T-cell (primary cell): Measurements from ENCODE around the gene CELF2. TPM values are rescaled to one million over a fixed set of nuclear protein-coding genes. Genes with fewer than 3 reads are reported as not detected.

Experiments used
- ATAC-seq, 4 experiments: fragments of 200-7000 bp in 3 of 4; fragments of 150-1000 bp in 1 of 4; cut with Tn5 transposase; replicated peaks in 1 of 4; 1 replicate in 3 of 4; 2 replicates in 1 of 4; pipeline ENCODE4 v1.10.0; 2021; ENCODE audit warnings: moderate library complexity in 3 of 4, mild to moderate bottlenecking in 2 of 4, moderate number of reproducible peaks in 1 of 4
- CTCF ChIA-PET, 2 donors: fragments of 300-600 bp; sonication (Branson Sonifier 250); formaldehyde crosslinking; loops; one replicate each; lab custom pipeline; 2022; ENCODE audit warnings: antibody characterized with exemption in 2 of 2; lab: Charles Lee
- POLR2A ChIA-PET, 2 donors: fragments of 300-600 bp; sonication (Branson Sonifier 250); formaldehyde crosslinking; loops; one replicate each; lab custom pipeline; 2022; ENCODE audit warnings: antibody characterized with exemption in 2 of 2; lab: Charles Lee
- DNase-seq, 35 experiments: peaks; one replicate each; pipeline versions ENCODE4 v3.0.0 to v3.0.0-alpha.2; 2013 to 2023
- H3K27ac ChIP-seq: one replicate; pipeline ENCODE4 v1.5.1; 2013; ENCODE audit warnings: low read length
- H3K27me3 ChIP-seq, 2 experiments: replicated peaks in 1 of 2; 1 replicate in 1 of 2; 2 replicates in 1 of 2; pipeline versions ENCODE4 v1.6.1 to v1.7.0; 2013; ENCODE audit warnings: low read length in 1 of 2, mixed read lengths in 1 of 2; ENCODE audit not compliant: control insufficient read depth in 2 of 2, insufficient read depth in 2 of 2; ENCODE audit errors: extremely low read depth in 1 of 2
- H3K36me3 ChIP-seq, 2 donors: 1 replicate in 1 of 2; 2 replicates in 1 of 2; pipeline versions ENCODE4 v1.6.1 to v1.7.0; 2013; ENCODE audit warnings: low read length in 1 of 2; ENCODE audit not compliant: control insufficient read depth in 2 of 2, insufficient read depth in 1 of 2; ENCODE audit errors: extremely low read depth in 1 of 2
- H3K4me1 ChIP-seq, 2 experiments: 1 replicate in 1 of 2; 2 replicates in 1 of 2; pipeline versions ENCODE4 v1.6.1 to v1.7.0; 2013; ENCODE audit warnings: low read length in 2 of 2, mixed read lengths in 1 of 2; ENCODE audit not compliant: insufficient read depth in 2 of 2, control insufficient read depth in 1 of 2; ENCODE audit errors: extremely low read depth in 1 of 2
- H3K4me3 ChIP-seq, 2 donors: 1 replicate in 1 of 2; 2 replicates in 1 of 2; pipeline versions ENCODE4 v1.5.1 to v1.7.0; 2013; ENCODE audit warnings: mild to moderate bottlenecking in 2 of 2, low read length in 1 of 2, moderate library complexity in 1 of 2; ENCODE audit not compliant: control insufficient read depth in 1 of 2; ENCODE audit errors: extremely low read depth in 1 of 2
- H3K9me3 ChIP-seq: 2 replicates; pipeline ENCODE4 v1.7.0; 2013
- H3K27ac Mint-ChIP-seq, 2 donors: one replicate each; pipeline ENCODE4 v1.8.0; 2020 to 2021; ENCODE audit warnings: mild to moderate bottlenecking in 2 of 2, mixed read lengths in 2 of 2
- H3K27me3 Mint-ChIP-seq, 2 donors: one replicate each; pipeline ENCODE4 v1.8.0; 2021 to 2022; ENCODE audit warnings: mixed read lengths in 2 of 2
- H3K36me3 Mint-ChIP-seq: one replicate; pipeline ENCODE4 v1.8.0; 2021; ENCODE audit warnings: mixed read lengths
- H3K4me1 Mint-ChIP-seq, 3 donors: one replicate each; pipeline ENCODE4 v1.8.0; 2020 to 2022; ENCODE audit warnings: mixed read lengths in 3 of 3, mild to moderate bottlenecking in 1 of 3
- H3K4me3 Mint-ChIP-seq, 3 donors: one replicate each; pipeline ENCODE4 v1.8.0; 2020 to 2022; ENCODE audit warnings: mild to moderate bottlenecking in 3 of 3, mixed read lengths in 3 of 3, moderate library complexity in 3 of 3
- H3K9me3 Mint-ChIP-seq, 3 donors: one replicate each; pipeline ENCODE4 v1.8.0; 2020 to 2022; ENCODE audit warnings: mixed read lengths in 3 of 3
- whole genome bisulfite sequencing: methylation state at CpG from one replicate; pipeline ENCODE4 v1.1.5; 2013; ENCODE audit warnings: missing lambda C conversion rate; ENCODE audit not compliant: insufficient coverage; 5-methylcytosine and 5-hydroxymethylcytosine counted together
- total RNA-seq, 35 experiments: library from RNA in 6 of 35; stranded (reverse) in 6 of 35; fragments of 120-200 nt in 1 of 35; gene quantifications; one replicate each; pipeline versions ENCODE4 v1.2.1 to v1.2.4 and lab custom pipeline; 2013 to 2026

CELF2 gene
- total RNA-seq, 5 donors from 2014 or later (not counting 1 experiment from before 2014, with no cell fraction given) = 149 to 225 (median 166) TPM

- H3K27ac Mint-ChIP-seq = no peak overlapping the region
Observed at GRCh38 chr10:11135709-11136108, 118.0 kb downstream of the CELF2 start.

GRCh38 chr10:11138314-11139033, 120.8 kb downstream of the CELF2 start:
- Histone ChIP-seq H3K27ac (no peak overlapping the region), H3K4me1 (peaks cover 26 to 27% of the 10 kb centered on the region in 2 experiments), H3K9me3 (no peaks in the 10 kb centered on the region), H3K4me3 (no peak overlapping the region), H3K27me3 (no peaks in the 10 kb centered on the region), H3K36me3 (no peaks in the 10 kb centered on the region)
- no peaks in the 10 kb centered on the region for H3K36me3 Mint-ChIP-seq
- DNase-seq (no peak), ATAC-seq (no peak)
- H3K4me3 Mint-ChIP-seq = no peak overlapping the region
- H3K4me1 Mint-ChIP-seq = peaks cover 38 to 61% (median 54%) of the 10 kb centered on the region in 3 donors
- no peak overlapping the region for H3K27ac Mint-ChIP-seq
- ChIA-PET POLR2A (interaction anchor here (0.5 to 0.7 kb wide), 3 partner anchors 15 to 616 kb away, joined by 3 to 4 read pairs (median 3); no protein-coding TSS in a partner anchor), CTCF (interaction anchor here in 1 of 2 donors (0.6 kb wide), 2 partner anchors 11 to 33 kb away, joined by 3 read pairs; no protein-coding TSS in a partner anchor)
- H3K27me3 Mint-ChIP-seq = no peaks in the 10 kb centered on the region
- 88% methylated on average over 7 of the region's 9 CpGs for WGBS
- no peaks in the 10 kb centered on the region for H3K9me3 Mint-ChIP-seq

More at GRCh38 chr10:11135709-11136108, 118.0 kb downstream of the CELF2 start:
- no CpG with 5 or more reads among the region's 2 CpGs for WGBS
- no peaks in the 10 kb centered on the region for H3K9me3 ChIP-seq
- H3K27me3 ChIP-seq = no peaks in the 10 kb centered on the region
- no peaks in the 10 kb centered on the region for H3K9me3 Mint-ChIP-seq
- ATAC-seq (no peak), DNase-seq (no peak)
- no peak overlapping the region for H3K27ac ChIP-seq
- POLR2A ChIA-PET = no interaction called here
- peaks cover 16 to 33% (median 31%) of the 10 kb centered on the region in 3 donors for H3K4me1 Mint-ChIP-seq
- no peaks in the 10 kb centered on the region for H3K27me3 Mint-ChIP-seq
- H3K4me1 ChIP-seq = peaks cover 2 to 8% of the 10 kb centered on the region in 2 experiments
- no peak overlapping the region for H3K4me3 ChIP-seq
- CTCF ChIA-PET = interaction anchor here (0.6 to 0.8 kb wide), 2 partner anchors 22 to 432 kb away, joined by 3 read pairs; no protein-coding TSS in a partner anchor
- no peak overlapping the region for H3K4me3 Mint-ChIP-seq
- no peaks in the 10 kb centered on the region for H3K36me3 Mint-ChIP-seq
- no peaks in the 10 kb centered on the region for H3K36me3 ChIP-seq

GRCh38 chr10:11140963-11141362, 123.3 kb downstream of the CELF2 start:
- H3K4me1 Mint-ChIP-seq = peaks cover 63 to 73% (median 68%) of the 10 kb centered on the region in 3 donors
- H3K4me3 Mint-ChIP-seq = peak overlapping the region in 2 of 3 donors; percentile 6 to 60
- no peaks in the 10 kb centered on the region for H3K27me3 ChIP-seq
- no peak for DNase-seq
- H3K27ac Mint-ChIP-seq = peak overlapping the region; percentile 91 to 94
- H3K4me1 ChIP-seq = peaks cover 49 to 51% of the 10 kb centered on the region in 2 experiments
- no peaks in the 10 kb centered on the region for H3K36me3 ChIP-seq
- no peaks in the 10 kb centered on the region for H3K27me3 Mint-ChIP-seq
- H3K36me3 Mint-ChIP-seq = no peaks in the 10 kb centered on the region
- peak overlapping the region; percentile 20 for H3K27ac ChIP-seq
- CTCF ChIA-PET = no interaction called here
- no peak for ATAC-seq
- H3K9me3 Mint-ChIP-seq = no peaks in the 10 kb centered on the region
- no peak overlapping the region for H3K4me3 ChIP-seq
- 77% methylated on average over 5 of the region's 6 CpGs for WGBS
- POLR2A ChIA-PET = interaction anchor here in 1 of 2 donors (1.1 kb wide), 1 partner anchor 10 kb away, joined by 4 read pairs; no protein-coding TSS in a partner anchor
- no peaks in the 10 kb centered on the region for H3K9me3 ChIP-seq

GRCh38 chr10:11141571-11142091, 124.0 kb downstream of the CELF2 start:
- Histone ChIP-seq H3K36me3 (no peaks in the 10 kb centered on the region), H3K9me3 (no peaks in the 10 kb centered on the region), H3K4me3 (no peak overlapping the region), H3K27ac (peak overlapping the region; percentile 26), H3K27me3 (no peaks in the 10 kb centered on the region), H3K4me1 (peaks cover 56 to 57% of the 10 kb centered on the region in 2 experiments)
- Mint-ChIP-seq H3K9me3 (no peaks in the 10 kb centered on the region), H3K27me3 (no peaks in the 10 kb centered on the region), H3K4me3 (peak overlapping the region in 2 of 3 donors; percentile 10 to 60), H3K36me3 (no peaks in the 10 kb centered on the region), H3K4me1 (peaks cover 70 to 80% (median 74%) of the 10 kb centered on the region in 3 donors), H3K27ac (peak overlapping the region; percentile 91 to 94)
- no CpG with 5 or more reads among the region's 3 CpGs for WGBS
- peak in 1 of 4 experiments; percentile 9 for ATAC-seq
- ChIA-PET POLR2A (interaction anchor here (0.6 to 1.1 kb wide), 3 partner anchors 9 to 18 kb away, joined by 3 to 8 read pairs (median 4); no protein-coding TSS in a partner anchor), CTCF (interaction anchor here in 1 of 2 donors (0.5 to 0.7 kb wide), 2 partner anchors 22 to 49 kb away, joined by 3 to 10 read pairs; no protein-coding TSS in a partner anchor)
- no peak for DNase-seq

GRCh38 chr10:11142777-11143176, 125.1 kb downstream of the CELF2 start:
- no peaks in the 10 kb centered on the region for H3K9me3 ChIP-seq
- H3K4me1 ChIP-seq = peaks cover 67 to 69% of the 10 kb centered on the region in 2 experiments
- ChIA-PET POLR2A (interaction anchor here in 1 of 2 donors (0.7 kb wide), 1 partner anchor 91 kb away, joined by 4 read pairs; no protein-coding TSS in a partner anchor), CTCF (interaction anchor here in 1 of 2 donors (0.7 to 4.0 kb wide), 2 partner anchors 22 to 64 kb away, joined by 5 to 40 read pairs; no protein-coding TSS in a partner anchor)
- H3K27me3 ChIP-seq = no peaks in the 10 kb centered on the region
- no peaks in the 10 kb centered on the region for H3K36me3 ChIP-seq
- no peak overlapping the region for H3K4me3 ChIP-seq
- DNase-seq = peak in 1 of 35 experiments; percentile 62
- Mint-ChIP-seq H3K36me3 (no peaks in the 10 kb centered on the region), H3K27me3 (no peaks in the 10 kb centered on the region), H3K4me1 (peaks cover 81 to 91% (median 86%) of the 10 kb centered on the region in 3 donors), H3K27ac (peak overlapping the region; percentile 96 to 98), H3K9me3 (no peaks in the 10 kb centered on the region), H3K4me3 (peak overlapping the region in 1 of 3 donors; percentile 75)
- peak overlapping the region; percentile 42 for H3K27ac ChIP-seq
- no peak for ATAC-seq
- 57% methylated on average over 2 of the region's 8 CpGs for WGBS

- Mint-ChIP-seq H3K27me3 (no peaks in the 10 kb centered on the region), H3K4me3 (peak overlapping the region in 1 of 3 donors; percentile 75), H3K27ac (peak overlapping the region; percentile 96 to 98), H3K9me3 (no peaks in the 10 kb centered on the region), H3K4me1 (peaks cover 86 to 95% (median 90%) of the 10 kb centered on the region in 3 donors), H3K36me3 (no peaks in the 10 kb centered on the region)
- no peaks in the 10 kb centered on the region for H3K9me3 ChIP-seq
- H3K4me3 ChIP-seq = no peak overlapping the region
- ChIA-PET CTCF (interaction anchor here in 1 of 2 donors (4.0 kb wide), 1 partner anchor 21 kb away, joined by 40 read pairs; no protein-coding TSS in a partner anchor), POLR2A (no interaction called here)
- no peaks in the 10 kb centered on the region for H3K36me3 ChIP-seq
- ATAC-seq (no peak), DNase-seq (no peak)
- H3K27ac ChIP-seq = peak overlapping the region; percentile 42
- no peaks in the 10 kb centered on the region for H3K27me3 ChIP-seq
- H3K4me1 ChIP-seq = peaks cover 72 to 73% of the 10 kb centered on the region in 2 experiments
- WGBS = 80% methylated on average over 5 of the region's 5 CpGs
Observed at GRCh38 chr10:11143242-11143641, 125.6 kb downstream of the CELF2 start.
